Heart left ventricle (tissue), 13 donors: ENCODE data around the gene CD96.

ENCODE experiments used
- POLR2A ChIP-seq, 2 donors: fragments of 450-650 bp; IDR thresholded peaks; one replicate each; pipeline ENCODE4 v1.6.1; 2017; ENCODE audit warnings: antibody characterized with exemption in 2 of 2, mild to moderate bottlenecking in 2 of 2, moderate library complexity in 2 of 2
- TF ChIP-seq, protein P1 (sequence below), 12 donors: fragments of 200-600 bp; sonication (generic) in 4 of 12; IDR thresholded peaks; one replicate each; pipeline versions ENCODE4 v1.5.0 to v1.8.0; 2018 to 2022; ENCODE audit warnings: antibody characterized with exemption in 12 of 12, mild to moderate bottlenecking in 5 of 12
- donor health status: ischemic (EF 13 %, LVEDD 7.1; RV severe dilation, severe dysfunction).
- donor health status: DM: no; HTN: yes; CAD: no.
- donor health status: DM: no; HTN: no; CAD: no.
- donor health status: ischemic (EF 25% LVEDD 6.9; RV normal size, moderate dysfunction).
- donor health status: ischemic (EF 25% LVEDD 5.7; RV mildly dilated, moderate dysfunction).
- donor health status: ischemic (EF 35%, LVEDD 5.7; RV mildly dilated, moderate dysfunction).
- donor health status: nonischemic (EF 11% LVEDD 7.7; RV severe dilation, severe dysfunction).
- donor health status: DM: yes; HTN: yes; CAD: no.
- donor health status: PGD.
- donor health status: ischemic (EF 29% LVEDD 5.4; RV normal size, mild dysfunction).
- donor health status: nonischemic (EF 23%, LVEDD 6.1; RV moderate dilation, normal function).

DNA sequence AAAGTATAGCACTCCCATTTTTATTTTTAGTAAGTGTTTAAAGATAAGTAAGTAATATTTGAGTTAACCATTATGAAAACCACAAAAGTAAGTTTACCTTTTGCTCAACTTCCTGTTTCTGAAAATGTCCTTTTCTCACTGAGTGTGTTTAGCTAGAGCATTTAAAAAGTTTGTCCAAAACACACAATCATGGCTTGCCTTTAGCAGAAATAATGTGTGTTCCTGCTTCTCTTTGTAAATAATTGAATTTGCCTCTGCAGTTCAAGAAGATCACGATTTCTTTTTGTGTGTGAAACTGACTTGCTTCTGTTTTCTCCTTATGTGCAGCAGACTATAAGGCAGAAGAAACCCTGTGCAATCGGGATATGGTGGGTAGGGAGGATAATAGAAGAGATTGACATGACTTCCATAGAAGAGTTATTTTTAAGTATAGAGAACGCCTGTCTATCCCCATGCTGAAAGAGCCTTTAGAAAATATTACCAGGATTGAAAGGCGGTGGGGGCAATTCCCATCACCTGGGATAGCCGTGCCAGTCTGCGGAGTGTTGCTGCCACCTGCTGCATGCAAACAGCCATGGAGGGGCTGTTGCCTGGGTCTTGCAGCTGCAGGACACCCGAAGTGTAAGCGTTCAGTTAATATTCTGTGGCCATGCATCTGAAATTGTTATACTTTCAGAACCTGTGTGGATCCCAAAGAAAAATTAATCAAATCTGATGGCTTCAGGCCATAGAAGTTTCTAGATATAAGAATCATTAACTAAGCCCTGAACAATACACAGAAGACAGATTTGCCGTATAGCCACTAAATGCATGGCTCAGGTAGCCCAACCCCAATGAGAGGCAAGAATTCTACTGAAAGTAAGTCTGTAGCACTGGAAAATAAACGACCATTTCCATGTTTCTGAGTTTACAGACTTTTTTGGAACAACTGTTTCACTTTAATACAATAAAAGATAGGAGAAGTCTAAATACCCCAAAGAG, 2.4 kb upstream of the CD96 start:
- TF ChIP-seq, protein P1, sequence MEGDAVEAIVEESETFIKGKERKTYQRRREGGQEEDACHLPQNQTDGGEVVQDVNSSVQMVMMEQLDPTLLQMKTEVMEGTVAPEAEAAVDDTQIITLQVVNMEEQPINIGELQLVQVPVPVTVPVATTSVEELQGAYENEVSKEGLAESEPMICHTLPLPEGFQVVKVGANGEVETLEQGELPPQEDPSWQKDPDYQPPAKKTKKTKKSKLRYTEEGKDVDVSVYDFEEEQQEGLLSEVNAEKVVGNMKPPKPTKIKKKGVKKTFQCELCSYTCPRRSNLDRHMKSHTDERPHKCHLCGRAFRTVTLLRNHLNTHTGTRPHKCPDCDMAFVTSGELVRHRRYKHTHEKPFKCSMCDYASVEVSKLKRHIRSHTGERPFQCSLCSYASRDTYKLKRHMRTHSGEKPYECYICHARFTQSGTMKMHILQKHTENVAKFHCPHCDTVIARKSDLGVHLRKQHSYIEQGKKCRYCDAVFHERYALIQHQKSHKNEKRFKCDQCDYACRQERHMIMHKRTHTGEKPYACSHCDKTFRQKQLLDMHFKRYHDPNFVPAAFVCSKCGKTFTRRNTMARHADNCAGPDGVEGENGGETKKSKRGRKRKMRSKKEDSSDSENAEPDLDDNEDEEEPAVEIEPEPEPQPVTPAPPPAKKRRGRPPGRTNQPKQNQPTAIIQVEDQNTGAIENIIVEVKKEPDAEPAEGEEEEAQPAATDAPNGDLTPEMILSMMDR (IDR thresholded peaks at IDR 0.05), result peak; percentile 7 to 52 (median 42)
- TF ChIP-seq POLR2A (IDR thresholded peaks at IDR 0.05), result no peak
